Right lobe of liver (tissue), 4 donors: ENCODE results near the gene CNPY3.
"Not testable (repeated sequence)": the region's sequence is repeated elsewhere in the genome, so short reads cannot be mapped to it uniquely, and the experiment has no call there.

ENCODE experiments used
- CTCF ChIP-seq, 4 donors: fragments of 200-600 bp in 3 of 4; fragments of 450-650 bp in 1 of 4; IDR thresholded peaks; one replicate each; pipeline versions ENCODE4 v1.5.1 to v1.8.0; 2016 to 2022; ENCODE audit warnings: antibody characterized with exemption in 4 of 4, mild to moderate bottlenecking in 2 of 4
- POLR2A ChIP-seq: fragments of 450-650 bp; IDR thresholded peaks from one replicate; pipeline ENCODE4 v1.6.1; 2017; ENCODE audit warnings: antibody characterized with exemption, mild to moderate bottlenecking
- donor health status: DM: no; HTN: no; CAD: no.
- donor health status: DM: no; HTN: no; CAD: no.
- donor health status: DM: no; HTN: yes; CAD: no.

DNA sequence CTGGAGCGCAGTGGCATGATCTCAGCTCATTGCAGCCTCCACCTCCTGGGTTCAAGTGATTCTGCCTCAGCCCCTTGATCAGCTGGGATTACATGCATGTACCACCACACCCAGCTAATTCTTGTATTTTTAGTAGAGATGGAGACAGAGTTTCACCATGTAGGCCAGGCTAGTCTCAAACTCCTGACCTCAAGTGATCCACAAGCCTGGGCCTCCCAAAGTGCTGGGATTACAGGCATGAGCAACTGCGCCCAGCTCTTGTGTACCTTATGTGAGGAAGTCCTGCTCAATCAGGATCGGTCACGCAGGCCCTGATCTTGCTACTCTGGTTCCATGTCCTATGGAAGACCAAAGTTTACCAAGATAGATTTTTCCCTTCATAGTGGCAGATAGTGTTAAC lies 41.1 kb upstream of the CNPY3 start:
- not testable (repeated sequence) for TF ChIP-seq POLR2A; CTCF (IDR thresholded peaks at IDR 0.05)
